ENCODE data around the gene METAP1. TPM values are rescaled to one million over a fixed set of nuclear protein-coding genes. Genes with fewer than 3 reads are reported as not detected.
"Not testable (repeated sequence)": the region's sequence is repeated elsewhere in the genome, so short reads cannot be mapped to it uniquely, and the experiment has no call there.

Gene METAP1
- total RNA-seq, 2 experiments from 2014 or later: 47.3 to 58.7 TPM

GRCh38 chr4:99100876-99101275, 105.4 kb downstream of the METAP1 start:
- Mint-ChIP-seq H3K4me1 (ENCODE audit: low read depth) (no peaks in the 10 kb centered on the region), H3K9me3 (ENCODE audit: insufficient read depth) (no peaks in the 10 kb centered on the region), H3K27ac (no peak overlapping the region), H3K27me3 (ENCODE audit: low read depth) (peaks cover 5% of the 10 kb centered on the region), H3K4me3 (no peak overlapping the region), H3K36me3 (ENCODE audit: low read depth) (no peaks in the 10 kb centered on the region)
- DNase-seq: no peak
- CTCF ChIA-PET: no interaction called here
- no peak for ATAC-seq
- POLR2A ChIA-PET: interaction anchor here (1.3 kb wide), 1 partner anchor 12 kb away, joined by 4 read pairs; the partner anchor contains the start of gene ADH5

DNA sequence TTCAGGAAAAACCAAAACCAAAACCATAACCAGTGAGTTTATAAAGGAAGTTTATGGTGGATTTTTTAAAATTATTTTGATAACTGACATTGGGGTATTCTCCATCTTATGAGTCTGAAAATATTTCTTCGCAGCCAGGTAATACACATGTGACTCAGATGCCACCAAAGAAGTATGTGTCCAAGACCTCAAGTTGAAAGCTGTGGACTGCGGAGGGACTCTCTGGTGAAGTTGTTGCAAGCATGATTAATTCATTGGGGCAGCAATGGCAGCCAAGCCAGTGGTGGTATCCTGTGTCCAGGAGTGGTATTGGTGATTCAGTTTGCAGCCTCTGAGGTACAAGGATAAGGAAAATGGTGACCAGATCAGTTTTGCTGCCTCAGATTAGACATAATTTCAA, 107.1 kb downstream of the METAP1 start:
- no peaks in the 10 kb centered on the region for H3K9me3 Mint-ChIP-seq (ENCODE audit: insufficient read depth)
- H3K27me3 Mint-ChIP-seq (ENCODE audit: low read depth): no peaks in the 10 kb centered on the region
- no peak for DNase-seq
- H3K4me3 Mint-ChIP-seq: no peak overlapping the region
- ChIA-PET CTCF (interaction anchor here (1.1 kb wide), 1 partner anchor 107 kb away, joined by 4 read pairs; the partner anchor contains the start of gene METAP1), POLR2A (interaction anchor here (1.0 kb wide), 1 partner anchor 14 kb away, joined by 7 read pairs; the partner anchor contains the start of gene ADH5)
- H3K4me1 Mint-ChIP-seq (ENCODE audit: low read depth): no peaks in the 10 kb centered on the region
- no peak for ATAC-seq
- no peaks in the 10 kb centered on the region for H3K36me3 Mint-ChIP-seq (ENCODE audit: low read depth)
- no peak overlapping the region for H3K27ac Mint-ChIP-seq

DNA sequence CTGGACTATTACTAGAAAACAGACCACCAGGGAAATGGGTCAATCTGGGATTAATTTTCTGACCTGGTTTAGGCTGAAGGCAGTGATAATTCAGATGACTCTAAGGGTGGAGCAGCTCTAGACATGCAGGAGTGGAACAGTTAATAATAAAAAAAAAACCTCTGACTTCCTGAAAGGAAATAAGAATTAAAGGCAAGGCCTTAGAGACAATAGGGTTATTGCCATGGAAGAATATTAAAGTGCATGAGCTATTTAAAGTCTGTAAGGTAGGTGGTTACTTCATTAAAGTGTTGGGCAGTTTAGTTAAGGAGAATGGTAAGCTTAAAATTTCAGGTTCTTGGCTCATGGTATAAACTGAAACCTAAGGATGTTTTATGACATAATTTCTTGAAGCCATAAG, 107.6 kb downstream of the METAP1 start:
- DNase-seq (no peak), ATAC-seq (no peak)
- Mint-ChIP-seq H3K4me1 (ENCODE audit: low read depth) (no peaks in the 10 kb centered on the region), H3K27ac (no peak overlapping the region), H3K27me3 (ENCODE audit: low read depth) (no peaks in the 10 kb centered on the region), H3K9me3 (ENCODE audit: insufficient read depth) (no peaks in the 10 kb centered on the region), H3K36me3 (ENCODE audit: low read depth) (no peaks in the 10 kb centered on the region), H3K4me3 (no peak overlapping the region)
- POLR2A ChIA-PET: interaction anchor here (1.0 kb wide), 1 partner anchor 14 kb away, joined by 7 read pairs; the partner anchor contains the start of gene ADH5
- CTCF ChIA-PET: interaction anchor here (1.1 kb wide), 1 partner anchor 107 kb away, joined by 4 read pairs; the partner anchor contains the start of gene METAP1

DNA sequence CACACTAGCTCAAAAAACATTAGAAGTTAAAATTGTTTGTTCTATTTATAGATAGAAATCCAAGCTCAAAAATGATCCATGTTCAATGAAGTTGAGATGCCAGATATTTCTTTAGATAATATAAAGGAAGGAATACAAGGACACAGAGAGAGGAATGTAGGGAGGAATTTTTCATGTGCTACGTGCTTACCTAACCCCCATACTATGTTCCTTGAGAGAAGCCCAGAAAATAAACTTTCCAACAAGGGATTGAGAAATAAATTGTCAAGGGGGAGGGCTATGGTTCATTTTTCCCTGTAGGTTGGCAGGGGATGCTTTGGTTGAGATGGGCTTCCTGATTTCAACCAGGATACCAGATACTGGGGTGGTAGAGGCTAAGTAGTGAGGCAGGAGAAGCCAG, 108.6 kb downstream of the METAP1 start:
- H3K4me3 Mint-ChIP-seq: no peak overlapping the region
- H3K27me3 Mint-ChIP-seq (ENCODE audit: low read depth): no peaks in the 10 kb centered on the region
- ChIA-PET CTCF (no interaction called here), POLR2A (no interaction called here)
- no peaks in the 10 kb centered on the region for H3K4me1 Mint-ChIP-seq (ENCODE audit: low read depth)
- H3K9me3 Mint-ChIP-seq (ENCODE audit: insufficient read depth): no peaks in the 10 kb centered on the region
- ATAC-seq: no peak
- no peak overlapping the region for H3K27ac Mint-ChIP-seq
- H3K36me3 Mint-ChIP-seq (ENCODE audit: low read depth): no peaks in the 10 kb centered on the region
- DNase-seq: no peak

GRCh38 chr4:99109286-99109685, 113.8 kb downstream of the METAP1 start:
- ATAC-seq; H3K4me3 Mint-ChIP-seq; POLR2A ChIA-PET; H3K36me3 Mint-ChIP-seq (ENCODE audit: low read depth); H3K27me3 Mint-ChIP-seq (ENCODE audit: low read depth); H3K9me3 Mint-ChIP-seq (ENCODE audit: insufficient read depth); H3K4me1 Mint-ChIP-seq (ENCODE audit: low read depth); H3K27ac Mint-ChIP-seq; CTCF ChIA-PET; DNase-seq: not testable (repeated sequence)

Small RNA genes within 50 kb of the gene (microRNA-seq; reads per million reads assigned to microRNA genes)
- 5.2 reads per million for gene MIR3684

Other genes starting within 250 kb of the METAP1 start
- gene EIF4E, start 66.6 kb upstream of the METAP1 start, total RNA-seq: 100 to 1,000 TPM; 103 to 105 TPM
- gene ADH5, start 93.1 kb downstream of the METAP1 start, total RNA-seq: 100 to 1,000 TPM; 107 to 113 TPM
- not detected for gene ADH4, start 148.6 kb downstream of the METAP1 start, total RNA-seq
- not detected for gene ADH6, start 223.5 kb downstream of the METAP1 start, total RNA-seq

Data from activated CD8-positive, alpha-beta T cell treated with anti-CD3 and anti-CD28 coated beads, Interleukin-2, amount 10 ng/mL, durations not matched to agents 7 days and 5 days (primary cell).